HCT116 (cell line): ENCODE data around the gene TCOF1. TPM values are rescaled to one million over a fixed set of nuclear protein-coding genes. Genes with fewer than 3 reads are reported as not detected.

Source experiments
- ATAC-seq: fragments of 200-7000 bp; cut with Tn5 transposase; 2 replicates; pipeline ENCODE4 v1.9.1; 2020; ENCODE audit warnings: mild to moderate bottlenecking, moderate library complexity
- BruUV-seq: library from RNA; stranded (reverse); fragments of 400-500 nt; replicated peaks from 2 replicates; lab custom pipeline; 2021; lab: Mats Ljungman, UMichigan
- CTCF ChIA-PET: fragments of 300-600 bp; sonication (Branson Sonifier 250); formaldehyde crosslinking; loops from one replicate; lab custom pipeline; 2021; ENCODE audit warnings: antibody characterized with exemption; lab: Charles Lee
- POLR2A ChIA-PET: fragments of 300-600, 350-600 bp; sonication (Branson Sonifier 250); formaldehyde crosslinking; loops from one replicate; lab custom pipeline; 2021; ENCODE audit warnings: antibody characterized with exemption; lab: Charles Lee
- RAD21 ChIA-PET, 2 experiments: fragments of 300-600 bp; sonication (Branson Sonifier 250); formaldehyde crosslinking; loops; one replicate each; lab custom pipeline; 2023; ENCODE audit warnings: low total read pairs in 2 of 2; ENCODE audit not compliant: uncharacterized antibody in 2 of 2, unreplicated experiment in 2 of 2, low non-redundant PET in 1 of 2; lab: Charles Lee
- DNase-seq: peaks from one replicate; pipeline ENCODE4 v3.0.0-alpha.2; 2010; ENCODE audit warnings: low read depth, low spot score
- H2AFZ ChIP-seq: fragments of 200-600 bp; shearing (Covaris generic), sonication (generic); 2 replicates; pipeline ENCODE4 v1.6.1; 2017; ENCODE audit warnings: low read depth, mixed run types, mixed read lengths, antibody characterized with exemption, low read length; ENCODE audit not compliant: poor library complexity, severe bottlenecking
- H3K27ac ChIP-seq: 2 replicates; pipeline ENCODE4 v1.5.1; 2012; ENCODE audit warnings: low read depth, low read length
- H3K27me3 ChIP-seq: fragments of 200-600 bp; sonication (generic); 2 replicates; pipeline ENCODE4 v1.6.1; 2016; ENCODE audit warnings: mixed run types, low read length, mixed read lengths; ENCODE audit not compliant: insufficient read depth
- H3K36me3 ChIP-seq, 2 experiments: fragments of 200-500 bp in 1 of 2; fragments of 200-600 bp in 1 of 2; sonication (Bioruptor generic) in 1 of 2; sonication (generic) in 1 of 2; 2 replicates each; pipeline versions ENCODE4 v1.5.1 to v1.6.1; 2014 to 2016; ENCODE audit warnings: low read length in 2 of 2, inconsistent platforms in 1 of 2, mixed read lengths in 1 of 2, mixed run types in 1 of 2; ENCODE audit not compliant: insufficient read depth in 2 of 2, control insufficient read depth in 1 of 2
- H3K4me1 ChIP-seq, 2 experiments: fragments of 200-600 bp in 1 of 2; sonication (generic) in 1 of 2; 2 replicates each; pipeline versions ENCODE4 v1.5.1 to v1.6.1; 2012 to 2017; ENCODE audit warnings: low read length in 2 of 2, inconsistent platforms in 1 of 2, mild to moderate bottlenecking in 1 of 2, mixed read lengths in 1 of 2, mixed run types in 1 of 2, moderate library complexity in 1 of 2; ENCODE audit not compliant: insufficient read depth in 2 of 2, control insufficient read depth in 1 of 2
- H3K4me2 ChIP-seq: fragments of 200-600 bp; sonication (generic); 2 replicates; pipeline ENCODE4 v1.6.1; 2017; ENCODE audit warnings: mixed run types, low read length, mixed read lengths
- H3K4me3 ChIP-seq, 2 experiments: fragments of 200-600 bp in 1 of 2; sonication (generic) in 1 of 2; replicated peaks in 1 of 2; 2 replicates each; pipeline ENCODE4 v1.5.1; 2011 to 2016; ENCODE audit warnings: low read length in 2 of 2, control low read depth in 1 of 2, low read depth in 1 of 2, mild to moderate bottlenecking in 1 of 2, mixed read lengths in 1 of 2, mixed run types in 1 of 2
- H3K79me2 ChIP-seq: fragments of 200-600 bp; sonication (generic); 2 replicates; pipeline ENCODE4 v1.6.1; 2017; ENCODE audit warnings: mild to moderate bottlenecking, mixed run types, low read length, moderate library complexity, mixed read lengths; ENCODE audit not compliant: insufficient read depth
- H3K9ac ChIP-seq: fragments of 200-600 bp; sonication (generic); 2 replicates; pipeline ENCODE4 v1.6.1; 2016; ENCODE audit warnings: low read length, mixed read lengths
- H3K9me2 ChIP-seq: fragments of 200-600 bp; sonication (generic), shearing (Covaris generic); 2 replicates; pipeline ENCODE4 v1.6.1; 2017; ENCODE audit warnings: mixed run types, mild to moderate bottlenecking, moderate library complexity; ENCODE audit not compliant: insufficient read depth
- H3K9me3 ChIP-seq, 2 experiments: fragments of 200-500 bp in 1 of 2; fragments of 200-600 bp in 1 of 2; sonication (Bioruptor generic) in 1 of 2; sonication (generic) in 1 of 2; 2 replicates each; pipeline ENCODE4 v1.6.1; 2014 to 2017; ENCODE audit warnings: low read length in 2 of 2, mixed read lengths in 2 of 2, inconsistent platforms in 1 of 2, low read depth in 1 of 2, mild to moderate bottlenecking in 1 of 2, mixed run types in 1 of 2, moderate library complexity in 1 of 2; ENCODE audit not compliant: control insufficient read depth in 1 of 2, insufficient read depth in 1 of 2
- H4K20me1 ChIP-seq: fragments of 200-600 bp; sonication (generic), shearing (Covaris generic); 2 replicates; pipeline ENCODE4 v1.6.1; 2017; ENCODE audit warnings: mixed run types, mild to moderate bottlenecking, moderate library complexity; ENCODE audit not compliant: insufficient read depth
- ATF3 ChIP-seq: IDR thresholded peaks from 2 replicates; pipeline ENCODE4 v1.6.1; 2012
- CBX3 ChIP-seq: IDR thresholded peaks from 2 replicates; pipeline ENCODE4 v1.6.1; 2012; ENCODE audit warnings: low read depth
- EGR1 ChIP-seq: IDR thresholded peaks from 2 replicates; pipeline ENCODE4 v1.6.1; 2012; ENCODE audit warnings: low read depth
- FOSL1 ChIP-seq: IDR thresholded peaks from 2 replicates; pipeline ENCODE4 v1.6.1; 2012; ENCODE audit warnings: low read depth
- JUND ChIP-seq: IDR thresholded peaks from 2 replicates; pipeline ENCODE4 v1.6.1; 2012
- MAX ChIP-seq: IDR thresholded peaks from 2 replicates; pipeline ENCODE4 v1.6.1; 2012
- POLR2A ChIP-seq: IDR thresholded peaks from 2 replicates; pipeline ENCODE4 v1.7.0; 2011; ENCODE audit warnings: borderline replicate concordance; ENCODE audit not compliant: insufficient read depth, insufficient read length; ENCODE audit errors: extremely low read depth
- RAD21 ChIP-seq: IDR thresholded peaks from 2 replicates; pipeline ENCODE4 v1.6.1; 2012; ENCODE audit warnings: low read depth, mild to moderate bottlenecking
- REST ChIP-seq: IDR thresholded peaks from 2 replicates; pipeline ENCODE4 v1.6.1; 2012; ENCODE audit warnings: low read depth
- SIN3A ChIP-seq: IDR thresholded peaks from 2 replicates; pipeline ENCODE4 v1.6.1; 2012; ENCODE audit warnings: low read depth
- SP1 ChIP-seq: IDR thresholded peaks from 2 replicates; pipeline ENCODE4 v1.6.1; 2012; ENCODE audit warnings: low read depth
- SRF ChIP-seq: IDR thresholded peaks from 2 replicates; pipeline ENCODE4 v1.6.1; 2012; ENCODE audit warnings: low read depth
- TCF7L2 ChIP-seq: IDR thresholded peaks from 2 replicates; pipeline ENCODE4 v1.7.0; 2011; ENCODE audit warnings: borderline replicate concordance, inconsistent platforms; ENCODE audit not compliant: insufficient read depth, insufficient read length; ENCODE audit errors: extremely low read depth
- YY1 ChIP-seq: IDR thresholded peaks from 2 replicates; pipeline ENCODE4 v1.6.1; 2011; ENCODE audit warnings: low read length, low read depth, moderate library complexity, mild to moderate bottlenecking; ENCODE audit not compliant: insufficient replicate concordance; ENCODE audit errors: extremely low read depth
- ZBTB33 ChIP-seq: IDR thresholded peaks from 2 replicates; pipeline ENCODE4 v1.6.1; 2011; ENCODE audit warnings: mild to moderate bottlenecking, low read length, moderate library complexity; ENCODE audit not compliant: insufficient replicate concordance; ENCODE audit errors: extremely low read depth
- ZFX ChIP-seq: fragments of 450-650 bp; IDR thresholded peaks from 2 replicates; pipeline ENCODE4 v1.6.1; 2017
- intact Hi-C: fragments of 100-400 bp; cut with micrococcal nuclease; formaldehyde crosslinking; loops from 2 replicates; pipeline ENCODE4 v1.10.0; 2022
- total RNA-seq: library from RNA; stranded (reverse); gene quantifications from one replicate; pipeline ENCODE4 v1.2.1, GENCODE V29; 2021; ENCODE audit not compliant: unreplicated experiment

Gene TCOF1
- total RNA-seq, 1 experiment from 2014 or later = 94.7 TPM

- Histone ChIP-seq H3K27ac (no peak overlapping the region), H3K9ac (no peak overlapping the region), H3K4me2 (no peak overlapping the region), H3K9me2 (no peaks in the 10 kb centered on the region), H3K9me3 (no peaks in the 10 kb centered on the region), H3K27me3 (no peaks in the 10 kb centered on the region), H3K79me2 (no peaks in the 10 kb centered on the region), H3K4me3 (no peak overlapping the region), H4K20me1 (no peaks in the 10 kb centered on the region), H3K4me1 (no peaks in the 10 kb centered on the region), H2AFZ (no peak overlapping the region), H3K36me3 (no peaks in the 10 kb centered on the region)
- TF ChIP-seq FOSL1 = no peak
- TF ChIP-seq YY1 = no peak
- TF ChIP-seq ZBTB33 = no peak
- TF ChIP-seq ZFX = no peak
- TF ChIP-seq REST = no peak
- TF ChIP-seq RAD21 = no peak
- no peak for TF ChIP-seq SIN3A
- no peak for TF ChIP-seq ATF3
- TF ChIP-seq SRF = no peak
- TF ChIP-seq POLR2A = no peak
- no peak for TF ChIP-seq JUND
- TF ChIP-seq TCF7L2 = no peak
- no peak for TF ChIP-seq CBX3
- no peak for TF ChIP-seq EGR1
- TF ChIP-seq MAX = no peak
- TF ChIP-seq SP1 = no peak
- no peak for ATAC-seq
- no peak for DNase-seq
- intact Hi-C loops = no loop called here
- RAD21 ChIA-PET = no interaction called here
- no TSS peak for BruUV-seq
- POLR2A ChIA-PET = no interaction called here
- CTCF ChIA-PET = no interaction called here
Observed at GRCh38 chr5:150339841-150340240, 17.7 kb upstream of the TCOF1 start.
